HG02870 (cell line): Measurements from ENCODE around the gene TMEM248.
"Not testable (repeated sequence)": the region's sequence is repeated elsewhere in the genome, so short reads cannot be mapped to it uniquely, and the experiment has no call there.

Experiments used
- ATAC-seq: cut with Tn5 transposase; IDR thresholded peaks from one replicate; pipeline ENCODE4 v1.9.1; 2021; ENCODE audit warnings: mild to moderate bottlenecking, moderate library complexity; ENCODE audit not compliant: unreplicated experiment

Gene TMEM248

DNA sequence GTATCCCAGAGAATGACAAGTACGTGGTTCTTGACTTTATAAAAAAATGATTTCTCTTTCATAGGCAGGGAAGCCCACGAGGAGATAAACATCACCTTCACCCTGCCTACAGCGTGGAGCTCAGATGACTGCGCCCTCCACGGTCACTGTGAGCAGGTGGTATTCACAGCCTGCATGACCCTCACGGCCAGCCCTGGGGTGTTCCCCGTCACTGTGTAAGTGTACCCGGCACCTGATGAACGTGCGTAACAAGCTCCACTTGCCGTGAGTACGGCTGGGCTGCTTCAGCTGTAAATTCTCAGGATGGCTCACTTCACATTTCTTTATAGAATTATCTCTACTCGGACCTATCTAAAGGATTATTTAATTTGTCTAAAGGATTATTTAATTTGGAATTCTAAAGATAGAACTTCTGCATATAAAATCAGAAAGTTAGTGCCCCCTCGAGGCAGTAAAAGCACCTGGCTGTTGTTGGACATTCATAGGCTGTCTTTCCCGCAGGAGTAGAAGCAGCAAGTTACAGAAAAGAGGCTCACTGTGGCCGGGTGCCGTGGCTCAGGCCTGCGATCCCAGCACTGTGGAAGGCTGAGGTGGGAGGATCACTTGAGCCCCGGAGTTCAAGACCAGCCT is 27.6 kb downstream of the TMEM248 start:
- ATAC-seq = no peak

DNA sequence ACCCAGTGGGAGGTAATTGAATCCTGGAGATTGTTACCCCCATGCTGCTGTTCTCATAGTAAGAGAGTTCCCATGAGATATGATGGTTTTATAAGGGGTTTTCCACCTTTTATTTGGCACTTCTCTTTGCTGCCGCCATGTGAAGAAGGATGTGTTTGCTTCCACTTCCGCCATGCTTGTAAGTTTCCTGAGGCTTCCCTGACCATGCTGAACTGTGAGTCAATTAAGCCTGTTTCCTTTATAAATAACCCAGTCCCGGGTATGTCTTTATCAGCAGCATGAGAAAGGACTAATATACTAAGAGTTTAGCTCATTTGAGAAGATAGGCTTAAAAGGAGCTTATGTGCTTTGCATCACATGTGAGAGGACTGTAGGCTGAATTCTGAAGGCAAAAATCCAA is 29.3 kb downstream of the TMEM248 start:
- ATAC-seq = no peak

DNA sequence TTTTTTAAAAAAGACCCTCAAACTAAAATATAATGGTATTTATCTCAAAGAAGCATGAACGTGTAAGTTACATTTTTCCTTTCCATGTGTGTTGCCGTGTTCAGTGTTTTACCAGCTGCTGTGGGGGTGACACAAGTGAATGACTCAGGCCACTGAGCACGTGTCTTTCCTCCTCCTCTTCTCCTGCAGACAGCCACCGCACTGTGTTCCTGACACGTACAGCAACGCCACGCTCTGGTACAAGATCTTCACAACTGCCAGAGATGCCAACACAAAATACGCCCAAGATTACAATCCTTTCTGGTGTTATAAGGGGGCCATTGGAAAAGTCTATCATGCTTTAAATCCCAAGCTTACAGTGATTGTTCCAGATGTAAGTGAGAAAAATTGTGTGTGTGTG is 29.7 kb downstream of the TMEM248 start:
- no peak for ATAC-seq

DNA sequence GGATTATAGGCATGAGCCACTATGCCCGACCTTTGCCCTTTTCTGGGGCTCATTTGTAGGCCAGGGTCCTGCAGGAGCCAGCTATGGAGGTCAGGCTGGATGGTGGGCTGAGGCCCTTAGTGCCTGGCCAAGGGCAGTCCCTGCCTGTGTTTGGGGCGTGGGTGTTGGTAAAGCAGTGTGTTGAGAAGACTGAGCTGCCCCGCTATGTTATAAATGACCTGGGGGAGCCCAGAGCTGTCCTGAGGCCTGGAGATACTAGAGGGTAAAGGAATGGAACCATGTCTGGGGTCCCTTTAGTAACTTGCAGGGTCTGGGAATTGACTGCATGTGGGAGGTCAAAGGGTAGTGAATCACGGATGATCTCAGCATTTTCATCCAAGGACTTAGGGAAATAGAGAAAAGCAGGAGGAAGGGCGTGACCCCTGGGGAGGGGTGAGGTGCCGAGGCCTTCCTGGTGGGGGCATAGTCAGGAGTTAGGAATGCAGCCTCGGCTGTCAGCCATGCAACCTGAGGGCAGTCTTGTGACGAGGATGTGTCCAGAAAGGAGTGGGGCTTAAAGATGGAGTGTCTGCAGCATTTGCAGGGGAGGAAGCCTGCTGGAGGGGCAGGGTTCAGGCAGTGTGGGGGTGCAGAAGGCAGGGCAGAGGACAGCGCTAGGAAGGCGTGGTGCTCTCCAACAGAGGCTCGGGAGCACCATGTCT is 31.5 kb downstream of the TMEM248 start:
- ATAC-seq = no peak

DNA sequence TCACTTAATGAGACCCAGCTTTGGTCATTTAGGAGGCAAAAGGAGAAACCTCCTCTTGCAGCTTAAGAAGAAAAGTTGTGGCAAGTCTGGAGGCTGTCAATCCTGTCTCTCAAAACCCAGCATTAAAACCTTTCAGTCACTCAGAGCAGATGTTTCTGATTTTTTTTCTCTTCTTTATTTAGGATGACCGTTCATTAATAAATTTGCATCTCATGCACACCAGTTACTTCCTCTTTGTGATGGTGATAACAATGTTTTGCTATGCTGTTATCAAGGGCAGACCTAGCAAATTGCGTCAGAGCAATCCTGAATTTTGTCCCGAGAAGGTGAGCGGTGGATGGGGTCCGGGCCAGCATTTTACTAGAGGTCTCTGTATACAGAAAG is 32.0 kb downstream of the TMEM248 start:
- no peak for ATAC-seq

DNA sequence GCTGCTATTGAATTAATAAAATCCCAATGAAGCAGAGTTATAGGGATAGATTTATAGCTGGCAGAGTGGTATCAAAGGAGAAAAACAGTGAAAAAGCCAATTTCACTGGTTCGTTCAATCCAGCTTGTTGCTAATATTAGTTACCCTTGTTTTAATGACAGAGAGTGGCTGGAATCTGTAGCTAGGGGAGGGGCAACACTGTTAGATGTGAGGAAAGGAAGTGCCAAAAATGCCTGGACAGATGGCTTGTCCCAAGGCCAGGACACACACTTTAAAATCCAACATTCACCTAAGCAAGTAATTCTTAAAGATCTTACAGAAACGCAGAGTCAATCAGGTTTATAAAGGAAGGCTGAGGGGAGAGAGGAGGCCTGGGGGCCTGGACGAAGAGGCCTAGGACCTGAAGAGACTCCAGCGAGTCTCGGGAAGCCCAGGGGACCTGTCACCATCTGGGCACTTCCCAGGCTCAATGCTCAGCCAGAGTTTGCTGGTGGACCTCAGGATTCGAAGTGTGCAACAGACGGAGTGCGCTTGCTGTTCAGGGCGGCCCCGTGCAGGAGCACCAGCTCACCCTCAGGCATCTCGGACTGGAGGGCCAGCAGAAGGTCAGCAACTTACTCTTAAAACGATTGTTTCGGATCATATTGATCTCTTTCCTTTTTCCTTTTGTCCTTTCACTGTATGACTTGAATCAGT is 36.7 kb downstream of the TMEM248 start:
- ATAC-seq = no peak

DNA sequence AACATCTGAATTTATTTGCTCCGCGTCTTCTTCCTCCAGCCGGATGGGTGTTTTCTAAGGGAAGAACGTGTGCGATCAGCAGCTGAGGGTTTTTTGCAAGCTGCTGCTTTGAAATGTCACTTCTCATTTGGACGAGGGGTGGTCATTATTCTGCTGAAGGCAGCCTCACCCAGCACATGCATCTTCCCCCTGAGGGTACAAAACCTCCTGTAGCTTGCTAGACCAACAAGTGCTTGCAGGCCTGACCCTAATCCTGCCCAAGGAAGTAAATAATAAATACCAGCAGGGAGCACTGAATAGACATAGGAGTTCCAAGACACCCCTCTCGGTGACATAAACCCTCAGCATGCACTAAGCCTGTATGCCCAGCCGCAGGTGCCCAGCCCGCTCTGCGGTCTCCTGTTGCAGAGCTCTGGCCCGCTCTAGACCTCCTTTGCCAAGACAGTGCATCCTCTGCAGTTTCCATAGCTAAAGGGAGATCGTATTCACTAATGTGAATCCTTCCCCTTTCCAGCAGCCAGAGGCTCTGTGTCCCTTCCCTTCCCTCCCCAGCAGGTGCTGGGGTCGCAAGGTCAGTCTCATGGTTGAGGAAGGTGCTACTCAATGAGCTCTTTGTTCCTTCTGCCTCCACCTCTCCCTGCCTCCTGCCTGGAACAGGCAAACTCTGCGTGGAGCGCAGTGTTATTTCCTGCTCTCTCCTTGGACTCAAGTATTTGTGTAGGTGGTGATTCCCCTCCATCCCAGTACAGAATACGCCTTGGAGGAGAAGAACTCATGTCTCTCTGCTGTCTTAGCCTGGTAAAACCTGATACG is 37.7 kb downstream of the TMEM248 start:
- no peak for ATAC-seq

DNA sequence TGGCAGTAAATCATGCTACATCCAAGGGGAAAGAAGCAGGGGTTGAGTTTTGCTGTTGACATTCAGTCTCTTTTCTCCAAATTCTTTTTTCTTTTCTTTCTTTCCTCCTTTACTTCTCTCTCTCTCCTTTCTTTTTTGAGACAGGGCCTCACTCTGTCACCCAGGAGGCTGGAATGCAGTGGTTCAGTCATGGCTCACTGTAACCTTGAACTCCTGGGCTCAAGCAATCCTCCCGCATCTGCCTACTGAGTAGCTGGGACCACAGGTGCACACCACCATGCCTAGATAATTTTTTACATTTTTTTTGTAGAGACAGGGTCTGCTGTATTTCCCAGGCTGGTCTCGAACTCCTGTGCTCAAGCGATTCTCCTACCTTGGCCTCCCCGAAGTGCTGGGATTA is 39.2 kb downstream of the TMEM248 start:
- ATAC-seq = no peak

DNA sequence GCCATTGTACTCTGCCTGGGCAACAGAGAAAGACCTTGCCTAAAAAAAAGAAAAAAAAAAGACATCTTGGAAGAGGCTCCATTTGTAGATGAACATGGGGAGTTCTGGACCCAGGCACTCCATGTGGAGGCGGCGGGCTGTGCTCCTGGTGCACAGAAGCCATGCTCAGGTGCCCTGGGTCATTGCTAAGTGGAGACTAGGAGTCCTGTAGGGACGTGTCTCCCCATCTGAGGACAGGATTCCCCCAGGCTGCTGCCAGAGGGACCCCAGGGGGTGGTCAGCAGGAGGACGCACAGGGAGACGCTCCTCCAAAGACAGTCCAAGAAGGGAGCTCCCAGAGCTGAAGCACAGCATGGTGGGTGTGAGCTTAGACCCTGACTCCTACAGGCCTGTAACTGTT is 40.1 kb downstream of the TMEM248 start:
- ATAC-seq = no peak

DNA sequence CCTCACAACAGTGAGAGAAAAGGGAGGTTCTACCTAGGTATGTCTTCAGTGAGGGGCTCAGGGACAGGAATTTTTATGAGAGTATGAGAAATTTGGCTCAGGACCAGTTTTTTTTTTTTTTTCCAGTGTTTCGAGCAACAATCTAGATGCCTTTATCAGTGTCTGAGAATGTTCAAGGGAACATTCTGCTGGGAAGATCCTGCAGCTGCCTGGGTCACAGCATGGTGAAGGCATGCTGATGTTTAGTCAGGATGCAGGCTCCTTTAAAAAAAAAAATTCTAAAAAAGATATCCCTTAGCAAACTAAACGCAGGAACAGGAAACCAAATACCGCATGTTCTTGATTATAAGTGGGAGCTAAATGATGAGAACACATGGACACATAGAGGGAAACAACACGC is 43.4 kb downstream of the TMEM248 start:
- no peak for ATAC-seq

DNA sequence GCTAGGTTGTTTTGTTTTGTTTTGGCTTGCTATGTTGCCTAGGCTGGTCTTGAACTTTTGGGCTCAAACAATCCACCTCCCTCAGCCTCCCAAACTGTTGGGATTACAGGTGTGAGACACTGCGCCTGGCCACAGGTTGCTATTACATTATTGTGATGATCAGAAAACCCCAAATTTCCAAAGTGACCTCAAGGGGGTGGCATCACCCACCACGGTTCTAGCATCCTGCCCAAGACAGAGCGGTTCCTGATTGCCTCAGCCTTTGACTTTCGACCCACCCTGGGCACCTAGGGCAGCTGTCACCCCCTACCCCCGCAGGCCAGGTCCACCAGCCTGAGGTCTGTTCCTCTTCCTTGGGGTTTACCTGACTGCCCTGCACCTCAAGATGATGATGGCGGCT is 46.0 kb downstream of the TMEM248 start:
- no peak for ATAC-seq

DNA sequence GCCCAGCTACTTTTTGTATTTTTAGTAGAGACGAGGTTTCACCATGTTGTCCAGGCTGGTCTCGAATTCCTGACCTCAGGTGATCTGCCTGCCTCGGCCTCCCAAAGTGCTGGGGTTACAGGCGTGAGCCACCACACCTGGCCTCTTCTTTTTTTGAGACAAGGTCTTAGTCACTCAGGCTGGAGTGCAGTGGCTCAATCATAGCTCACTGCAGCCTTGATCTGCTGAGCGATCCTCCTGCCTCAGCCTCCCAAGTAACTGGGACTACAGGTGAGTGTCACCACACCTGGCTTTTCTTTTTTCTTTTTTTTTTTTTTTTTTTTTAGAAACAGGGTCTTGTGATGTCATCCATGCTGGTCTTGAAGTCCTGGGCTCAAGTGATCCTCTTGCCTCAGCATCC is 48.0 kb downstream of the TMEM248 start:
- ATAC-seq = not testable (repeated sequence)

DNA sequence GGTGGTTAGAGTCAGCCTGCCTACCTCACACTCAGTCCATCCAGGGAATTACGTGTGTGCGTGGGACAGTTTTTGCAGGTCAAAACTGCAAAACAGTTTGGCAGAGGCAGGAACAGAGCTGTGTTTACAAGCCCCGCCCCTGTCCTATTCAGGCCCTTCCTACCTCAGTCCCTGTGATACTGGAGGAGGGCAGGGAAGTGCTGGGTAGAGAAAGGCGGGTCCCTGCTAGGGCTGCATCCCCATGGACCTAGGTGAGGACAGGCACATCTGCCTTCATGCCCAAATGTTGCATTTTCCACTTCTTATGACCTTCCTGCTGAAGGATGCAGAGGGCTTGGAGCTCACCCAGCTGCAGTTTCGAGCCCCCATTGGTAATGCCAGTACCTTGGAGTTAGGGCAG is 49.3 kb downstream of the TMEM248 start:
- ATAC-seq = no peak

DNA sequence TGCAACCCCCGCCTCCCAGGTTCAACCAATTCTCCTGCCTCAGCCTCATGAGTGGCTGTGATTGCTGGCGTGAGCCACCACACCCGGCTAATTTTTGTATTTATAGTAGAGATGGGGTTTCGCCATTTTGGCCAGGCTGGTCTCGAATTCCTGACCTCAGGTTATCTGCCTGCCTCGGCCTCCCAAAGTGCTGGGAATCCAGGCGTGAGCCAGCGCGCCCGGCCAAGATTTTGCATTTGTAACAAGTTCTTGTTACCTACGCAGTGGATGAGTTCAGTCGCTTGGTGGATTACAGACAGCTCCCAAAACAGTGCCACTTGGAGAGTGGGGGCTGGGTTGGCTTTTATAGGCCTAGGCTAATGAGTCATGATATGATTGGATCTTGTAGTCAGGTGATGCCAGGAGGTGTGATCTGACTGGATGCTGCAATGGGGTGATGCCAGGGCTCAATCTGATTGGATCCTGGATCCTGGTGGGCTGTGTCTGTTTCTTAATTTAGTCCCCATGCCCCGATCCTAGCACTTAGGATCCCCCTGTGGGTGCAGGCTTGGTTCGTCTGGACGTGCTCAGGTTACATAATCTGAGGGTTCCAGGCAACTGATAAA is 54.1 kb downstream of the TMEM248 start:
- no peak for ATAC-seq

DNA sequence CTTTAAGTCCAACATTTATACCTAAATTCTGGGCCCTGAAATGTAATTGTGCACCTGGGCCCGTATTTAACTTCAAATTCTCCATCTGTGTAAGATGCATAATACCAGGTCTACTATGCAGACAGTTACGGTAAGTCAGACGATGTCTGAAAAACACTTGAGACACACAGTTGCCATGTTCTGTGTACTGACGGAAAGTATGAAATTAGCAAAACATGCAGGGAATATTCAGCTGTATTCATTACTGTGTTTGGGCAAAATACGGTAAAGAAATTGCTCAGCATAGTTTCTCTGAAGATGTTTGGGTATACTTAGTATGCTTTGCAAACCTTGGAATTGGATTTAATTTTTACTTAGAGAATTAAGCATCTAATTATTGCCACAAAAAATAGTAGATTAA is 57.3 kb downstream of the TMEM248 start:
- not testable (repeated sequence) for ATAC-seq

DNA sequence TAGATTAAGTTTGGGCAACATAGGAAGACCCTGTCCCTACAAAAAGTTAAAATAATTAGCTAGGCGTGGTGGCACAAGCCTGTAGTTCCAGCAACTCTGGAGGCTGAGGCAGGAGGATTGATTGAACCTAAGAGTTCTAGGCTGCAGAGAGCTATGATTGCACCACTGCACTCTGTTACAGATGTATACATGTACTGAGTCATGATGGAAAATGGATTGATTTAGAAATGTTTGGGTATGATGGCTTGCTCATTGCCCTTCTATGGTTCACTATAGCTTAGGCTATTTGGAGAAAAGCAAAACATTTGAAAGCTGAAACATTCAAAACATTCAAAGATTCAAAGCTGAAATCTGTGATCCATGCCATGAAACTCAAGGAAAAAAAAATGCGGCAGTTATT is 58.0 kb downstream of the TMEM248 start:
- not testable (repeated sequence) for ATAC-seq

DNA sequence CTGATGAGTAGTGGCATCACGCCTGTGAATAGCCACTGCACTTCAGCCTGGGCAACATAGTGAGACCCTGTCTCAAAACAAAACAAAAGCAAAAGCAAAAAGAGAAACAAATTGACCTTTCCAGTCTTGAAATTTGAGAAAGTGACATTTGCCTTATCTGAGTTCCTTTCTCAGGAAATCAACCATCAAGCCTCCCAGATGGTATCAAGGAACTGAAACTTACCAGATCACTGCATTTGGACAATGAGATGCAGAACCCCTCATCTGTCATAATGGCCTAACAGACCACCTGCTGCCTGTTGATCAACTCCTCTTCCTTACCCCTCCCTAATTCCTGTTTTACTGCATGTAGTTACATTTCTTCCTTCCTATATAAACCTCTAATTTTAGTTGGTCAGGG is 59.3 kb downstream of the TMEM248 start:
- ATAC-seq = not testable (repeated sequence)

DNA sequence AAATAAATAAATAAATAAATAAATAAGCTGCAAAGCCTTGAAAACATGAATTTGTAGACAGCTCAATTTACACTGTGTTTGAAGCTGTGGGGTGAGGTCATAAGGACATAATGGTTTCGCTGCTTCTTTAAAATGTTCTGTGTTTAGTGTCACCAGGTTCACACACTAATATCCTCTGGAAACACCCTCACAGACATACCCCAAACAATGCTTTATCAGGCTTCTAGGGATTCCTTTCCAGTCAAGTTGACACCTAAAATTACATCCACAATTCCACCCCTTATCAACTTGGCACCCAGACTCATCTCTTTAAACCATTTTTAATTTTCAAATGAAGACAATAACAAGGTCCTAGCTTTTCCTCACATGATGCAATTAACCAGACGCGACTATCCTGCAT is 68.5 kb downstream of the TMEM248 start:
- not testable (repeated sequence) for ATAC-seq

DNA sequence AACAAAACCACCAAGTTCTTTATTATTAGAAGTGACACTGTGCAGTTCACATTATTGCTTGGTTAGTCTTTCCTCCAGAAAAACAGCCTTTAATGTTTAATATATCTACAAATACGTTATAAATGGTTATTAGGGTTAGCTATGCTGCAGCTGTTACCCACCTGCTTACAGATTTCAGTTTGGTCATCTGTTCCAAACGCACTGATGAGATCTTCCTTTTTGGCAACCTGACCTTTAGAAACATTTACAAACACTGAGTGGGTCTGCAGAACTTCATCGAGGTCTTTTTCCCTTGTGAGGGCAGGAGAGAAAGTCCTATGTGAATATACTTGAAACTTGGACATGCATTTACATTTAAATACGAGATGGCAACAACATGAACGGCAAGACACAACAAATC is 73.0 kb downstream of the TMEM248 start:
- ATAC-seq = not testable (repeated sequence)

DNA sequence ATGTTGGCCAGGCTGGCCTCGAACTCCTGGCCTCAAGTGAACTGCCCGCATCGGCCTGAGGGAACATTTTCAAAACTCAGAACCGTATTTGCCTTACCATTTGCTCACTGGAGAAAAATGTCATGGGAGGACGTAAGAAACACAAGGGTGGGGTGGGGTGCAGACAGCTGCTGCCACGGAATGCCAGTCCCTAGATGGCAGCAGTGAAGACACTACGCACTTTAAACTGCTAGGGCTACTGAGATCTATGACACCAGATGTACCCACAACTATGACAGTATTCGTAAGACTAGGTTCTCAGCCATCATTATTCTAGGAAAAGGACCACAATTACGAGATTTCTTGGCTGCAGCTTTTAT is 73.6 kb downstream of the TMEM248 start:
- not testable (repeated sequence) for ATAC-seq
